Neural progenitor cell (in vitro differentiated cells): ENCODE data around the gene GPR85. TPM values are rescaled to one million over a fixed set of nuclear protein-coding genes. Genes with fewer than 3 reads are reported as not detected.
A peak's percentile ranks its signal among the peaks of the same experiment; 100 is the strongest.

Source experiments
- DNase-seq: peaks from one replicate; pipeline ENCODE4 v3.0.0-alpha.2; 2016; ENCODE audit warnings: low spot score
- H2AFZ ChIP-seq: fragments of 200-600 bp; sonication (generic); replicated peaks from 2 replicates; pipeline ENCODE4 v1.6.1; 2016; ENCODE audit warnings: antibody characterized with exemption
- H3F3A ChIP-seq: fragments of 200-600 bp; sonication (generic); 2 replicates; pipeline ENCODE4 v1.6.1; 2016; ENCODE audit warnings: antibody characterized with exemption, low read depth
- H3K27ac ChIP-seq: fragments of 200-600 bp; sonication (generic); 2 replicates; pipeline ENCODE4 v1.5.1; 2016; ENCODE audit warnings: mild to moderate bottlenecking
- H3K27me3 ChIP-seq: fragments of 200-600 bp; sonication (generic); 2 replicates; pipeline ENCODE4 v1.6.1; 2016; ENCODE audit warnings: mild to moderate bottlenecking, moderate library complexity
- H3K36me3 ChIP-seq: fragments of 200-600 bp; sonication (generic); 2 replicates; pipeline ENCODE4 v1.5.1; 2016
- H3K4me1 ChIP-seq: fragments of 200-600 bp; sonication (generic); 2 replicates; pipeline ENCODE4 v1.6.1; 2016; ENCODE audit warnings: mixed run types
- H3K4me2 ChIP-seq: fragments of 200-600 bp; sonication (generic); 2 replicates; pipeline ENCODE4 v1.6.1; 2016
- H3K4me3 ChIP-seq: fragments of 200-600 bp; sonication (generic); 2 replicates; pipeline ENCODE4 v1.5.1; 2016
- H3K79me2 ChIP-seq: fragments of 200-600 bp; sonication (generic); 2 replicates; pipeline ENCODE4 v1.6.1; 2016; ENCODE audit warnings: low read depth
- H3K9ac ChIP-seq: fragments of 200-600 bp; sonication (generic); 2 replicates; pipeline ENCODE4 v1.6.1; 2016
- H3K9me3 ChIP-seq: fragments of 200-600 bp; sonication (generic); 2 replicates; pipeline ENCODE4 v1.5.1; 2016; ENCODE audit warnings: low read depth
- H4K20me1 ChIP-seq: fragments of 200-600 bp; sonication (generic); 2 replicates; pipeline ENCODE4 v1.6.1; 2016; ENCODE audit warnings: low read depth
- H3K27ac Mint-ChIP-seq: 3 replicates; pipeline ENCODE4 v1.8.0; 2021; ENCODE audit warnings: mixed read lengths
- H3K27me3 Mint-ChIP-seq: 2 replicates; pipeline ENCODE4 v1.8.0; 2022; ENCODE audit warnings: low read depth, mild to moderate bottlenecking, inconsistent platforms, moderate library complexity, mixed read lengths; ENCODE audit not compliant: insufficient read depth
- H3K36me3 Mint-ChIP-seq: 3 replicates; pipeline ENCODE4 v1.8.0; 2021; ENCODE audit warnings: mixed read lengths
- H3K4me1 Mint-ChIP-seq: 3 replicates; pipeline ENCODE4 v1.8.0; 2021; ENCODE audit warnings: mixed read lengths
- H3K4me3 Mint-ChIP-seq: 3 replicates; pipeline ENCODE4 v1.8.0; 2021; ENCODE audit warnings: mild to moderate bottlenecking, moderate library complexity, mixed read lengths
- H3K9me3 Mint-ChIP-seq: 3 replicates; pipeline ENCODE4 v1.8.0; 2020; ENCODE audit warnings: mixed read lengths
- EZH2 ChIP-seq: fragments of 200-600 bp; sonication (generic); IDR thresholded peaks from 2 replicates; pipeline ENCODE4 v1.6.1; 2017; ENCODE audit warnings: antibody characterized with exemption, mild to moderate bottlenecking, moderate library complexity
- EZH2phosphoT487 ChIP-seq: fragments of 200-600 bp; sonication (generic); IDR thresholded peaks from 2 replicates; pipeline ENCODE4 v1.6.1; 2017; ENCODE audit warnings: antibody characterized with exemption
- total RNA-seq: library from RNA; depleted of rRNA; stranded (reverse); fragments of >200 nt; gene quantifications from 2 replicates; pipeline ENCODE4 v1.2.3, GENCODE V29; 2015; ENCODE audit warnings: low replicate concordance
- TF ChIP-seq, protein P1 (sequence below): fragments of 200-600 bp; sonication (generic); IDR thresholded peaks from 2 replicates; pipeline ENCODE4 v1.5.1; 2017; ENCODE audit warnings: antibody characterized with exemption, mild to moderate bottlenecking

The GPR85 gene
- total RNA-seq, 1 donor from 2014 or later: 3.0 TPM

GRCh38 chr7:113085781-113086390, 741 bp downstream of the GPR85 start:
- H3K9ac ChIP-seq: no peak overlapping the region
- DNase-seq: peak; percentile 17
- H3K36me3 Mint-ChIP-seq: no peaks in the 10 kb centered on the region

GRCh38 chr7:113084496-113085172, 2.0 kb downstream of the GPR85 start:
- no peaks in the 10 kb centered on the region for H4K20me1 ChIP-seq
- DNase-seq: no peak
- no peak overlapping the region for H3K4me2 ChIP-seq
- peaks cover 45% of the 10 kb centered on the region for H3K27me3 ChIP-seq
- Mint-ChIP-seq H3K4me3 (no peak overlapping the region), H3K9me3 (no peaks in the 10 kb centered on the region), H3K27ac (no peak overlapping the region), H3K4me1 (peaks cover 45% of the 10 kb centered on the region), H3K36me3 (no peaks in the 10 kb centered on the region), H3K27me3 (no peaks in the 10 kb centered on the region)
- no peak overlapping the region for H3K27ac ChIP-seq
- no peak overlapping the region for H3K9ac ChIP-seq
- no peak overlapping the region for H3K4me3 ChIP-seq
- no peaks in the 10 kb centered on the region for H3K79me2 ChIP-seq
- H3K36me3 ChIP-seq: no peaks in the 10 kb centered on the region
- TF ChIP-seq, protein P1, sequence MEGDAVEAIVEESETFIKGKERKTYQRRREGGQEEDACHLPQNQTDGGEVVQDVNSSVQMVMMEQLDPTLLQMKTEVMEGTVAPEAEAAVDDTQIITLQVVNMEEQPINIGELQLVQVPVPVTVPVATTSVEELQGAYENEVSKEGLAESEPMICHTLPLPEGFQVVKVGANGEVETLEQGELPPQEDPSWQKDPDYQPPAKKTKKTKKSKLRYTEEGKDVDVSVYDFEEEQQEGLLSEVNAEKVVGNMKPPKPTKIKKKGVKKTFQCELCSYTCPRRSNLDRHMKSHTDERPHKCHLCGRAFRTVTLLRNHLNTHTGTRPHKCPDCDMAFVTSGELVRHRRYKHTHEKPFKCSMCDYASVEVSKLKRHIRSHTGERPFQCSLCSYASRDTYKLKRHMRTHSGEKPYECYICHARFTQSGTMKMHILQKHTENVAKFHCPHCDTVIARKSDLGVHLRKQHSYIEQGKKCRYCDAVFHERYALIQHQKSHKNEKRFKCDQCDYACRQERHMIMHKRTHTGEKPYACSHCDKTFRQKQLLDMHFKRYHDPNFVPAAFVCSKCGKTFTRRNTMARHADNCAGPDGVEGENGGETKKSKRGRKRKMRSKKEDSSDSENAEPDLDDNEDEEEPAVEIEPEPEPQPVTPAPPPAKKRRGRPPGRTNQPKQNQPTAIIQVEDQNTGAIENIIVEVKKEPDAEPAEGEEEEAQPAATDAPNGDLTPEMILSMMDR: no peak
- TF ChIP-seq EZH2phosphoT487 (no peak), EZH2 (no peak)
- peak overlapping the region; percentile 41 for H2AFZ ChIP-seq
- H3F3A ChIP-seq: peaks cover 16% of the 10 kb centered on the region
- H3K4me1 ChIP-seq: peaks cover 43% of the 10 kb centered on the region
- no peaks in the 10 kb centered on the region for H3K9me3 ChIP-seq

More at GRCh38 chr7:113085781-113086390, 741 bp downstream of the GPR85 start:
- peak overlapping the region; percentile 96 for H2AFZ ChIP-seq
- peaks cover 43% of the 10 kb centered on the region for H3K4me1 ChIP-seq
- peaks cover 16% of the 10 kb centered on the region for H3F3A ChIP-seq
- H3K9me3 ChIP-seq: no peaks in the 10 kb centered on the region
- Mint-ChIP-seq H3K4me3 (peak overlapping the region; percentile 85), H3K27me3 (no peaks in the 10 kb centered on the region), H3K4me1 (peaks cover 45% of the 10 kb centered on the region), H3K27ac (peak overlapping the region; percentile 46), H3K9me3 (no peaks in the 10 kb centered on the region)
- no peak overlapping the region for H3K27ac ChIP-seq
- peaks cover 32% of the 10 kb centered on the region for H3K27me3 ChIP-seq
- peak overlapping the region; percentile 98 for H3K4me2 ChIP-seq
- no peaks in the 10 kb centered on the region for H4K20me1 ChIP-seq
- no peaks in the 10 kb centered on the region for H3K36me3 ChIP-seq
- TF ChIP-seq, protein P1: no peak
- TF ChIP-seq EZH2 (no peak), EZH2phosphoT487 (no peak)
- peak overlapping the region; percentile 58 for H3K4me3 ChIP-seq
- H3K79me2 ChIP-seq: no peaks in the 10 kb centered on the region

DNA sequence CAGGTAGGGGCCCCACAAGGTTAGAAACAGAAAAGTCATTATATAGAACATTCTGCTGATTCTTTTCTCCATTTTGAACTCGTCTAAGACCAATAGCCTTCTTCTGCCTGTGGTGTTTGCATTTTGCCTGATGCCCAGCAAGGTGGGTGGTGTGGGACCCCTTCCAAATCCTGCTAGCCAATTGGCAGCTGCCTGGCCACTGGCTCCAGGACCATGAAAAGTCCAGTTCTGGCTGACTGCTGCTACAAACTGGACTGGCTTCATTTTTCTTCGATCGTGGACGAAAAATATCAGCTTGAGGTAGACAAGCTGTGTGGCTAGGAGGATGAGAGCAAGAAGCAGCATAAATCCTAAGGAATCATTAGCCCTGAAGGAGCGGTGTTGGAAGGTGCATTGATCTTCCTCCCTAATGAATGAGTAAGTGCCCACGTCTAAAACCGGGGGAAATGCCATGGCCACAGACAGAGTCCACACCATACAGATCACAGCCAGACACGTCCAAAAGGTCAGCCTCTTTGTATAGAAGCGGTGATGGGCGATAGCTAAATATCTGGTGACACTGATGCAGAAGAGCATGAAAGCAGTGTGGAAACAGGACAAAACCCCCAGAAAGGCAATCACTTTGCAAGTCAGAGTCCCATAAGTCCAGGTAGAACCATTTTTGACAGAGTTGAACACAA, 2.7 kb downstream of the GPR85 start:
- peaks cover 51% of the 10 kb centered on the region for H3K27me3 ChIP-seq
- H3K4me3 ChIP-seq: peak overlapping the region; percentile 20
- DNase-seq: no peak
- Mint-ChIP-seq H3K9me3 (no peaks in the 10 kb centered on the region), H3K36me3 (no peaks in the 10 kb centered on the region), H3K4me1 (peaks cover 45% of the 10 kb centered on the region), H3K4me3 (no peak overlapping the region), H3K27ac (peak overlapping the region; percentile 85), H3K27me3 (no peaks in the 10 kb centered on the region)
- peak overlapping the region; percentile 41 for H2AFZ ChIP-seq
- peak overlapping the region; percentile 75 for H3K4me2 ChIP-seq
- no peaks in the 10 kb centered on the region for H3K79me2 ChIP-seq
- no peak overlapping the region for H3K9ac ChIP-seq
- peak overlapping the region; percentile 51 for H3K27ac ChIP-seq
- peaks cover 43% of the 10 kb centered on the region for H3K4me1 ChIP-seq
- H3F3A ChIP-seq: peaks cover 16% of the 10 kb centered on the region
- no peak for TF ChIP-seq EZH2
- TF ChIP-seq, protein P1: no peak
- TF ChIP-seq EZH2phosphoT487: no peak
- H3K36me3 ChIP-seq: no peaks in the 10 kb centered on the region
- H4K20me1 ChIP-seq: no peaks in the 10 kb centered on the region
- no peaks in the 10 kb centered on the region for H3K9me3 ChIP-seq
